Endometrial microvascular endothelial cells (primary cell): ENCODE measurements around the gene PKD1. TPM values are rescaled to one million over a fixed set of nuclear protein-coding genes. Genes with fewer than 3 reads are reported as not detected.

Source experiments
- in situ Hi-C: cut with HindIII; loops from 2 replicates; pipeline ENCODE4 v1.10.0; 2017; ENCODE audit warnings: low sequenced_read_pairs, low pct_unique_long_range_greater_than_20kb; ENCODE audit errors: inconsistent ontology term
- total RNA-seq: library from RNA; depleted of rRNA; stranded (reverse); fragments of >200 nt; gene quantifications from one replicate; pipeline ENCODE4 v1.2.3, GENCODE V29; 2015; ENCODE audit errors: inconsistent ontology term

The PKD1 gene
- total RNA-seq, 1 donor from 2014 or later = 53.8 TPM

GRCh38 chr16:2171601-2172178, 36.0 kb upstream of the PKD1 start:
- in situ Hi-C loops = loop anchor here (25.0 kb wide), 1 partner anchor 134 kb away; the partner anchor contains the start of genes NHERF2, NTHL1 and TSC2

GRCh38 chr16:2170587-2171435, 35.1 kb upstream of the PKD1 start:
- in situ Hi-C loops = loop anchor here (25.0 kb wide), 1 partner anchor 134 kb away; the partner anchor contains the start of genes NHERF2, NTHL1 and TSC2

GRCh38 chr16:2170080-2170479, 34.4 kb upstream of the PKD1 start:
- in situ Hi-C loops = loop anchor here (25.0 kb wide), 1 partner anchor 133 kb away; the partner anchor contains the start of genes NHERF2, NTHL1 and TSC2

- in situ Hi-C loops = loop anchor here (25.0 kb wide), 1 partner anchor 130 kb away; the partner anchor contains the start of genes NHERF2, NTHL1 and TSC2
Measured at GRCh38 chr16:2167068-2167638, 31.5 kb upstream of the PKD1 start.

- in situ Hi-C loops = loop anchor here (25.0 kb wide), 1 partner anchor 129 kb away; the partner anchor contains the start of genes NHERF2, NTHL1 and TSC2
Measured at GRCh38 chr16:2166263-2167067, 30.8 kb upstream of the PKD1 start.

- in situ Hi-C loops = loop anchor here (25.0 kb wide), 1 partner anchor 129 kb away; the partner anchor contains the start of genes NHERF2, NTHL1 and TSC2
Measured at GRCh38 chr16:2165861-2166260, 30.2 kb upstream of the PKD1 start.

GRCh38 chr16:2163211-2163881, 27.6 kb upstream of the PKD1 start:
- in situ Hi-C loops = loop anchor here (25.0 kb wide), 1 partner anchor 126 kb away; the partner anchor contains the start of genes NHERF2, NTHL1 and TSC2

- in situ Hi-C loops = loop anchor here (25.0 kb wide), 1 partner anchor 125 kb away; the partner anchor contains the start of genes NHERF2, NTHL1 and TSC2
Measured at GRCh38 chr16:2162676-2163118, 27.0 kb upstream of the PKD1 start.

- in situ Hi-C loops = loop anchor here (25.0 kb wide), 1 partner anchor 125 kb away; the partner anchor contains the start of genes NHERF2, NTHL1 and TSC2
Measured at GRCh38 chr16:2161911-2162310, 26.2 kb upstream of the PKD1 start.

GRCh38 chr16:2160915-2161551, 25.3 kb upstream of the PKD1 start:
- in situ Hi-C loops = loop anchor here (25.0 kb wide), 1 partner anchor 124 kb away; the partner anchor contains the start of genes NHERF2, NTHL1 and TSC2

GRCh38 chr16:2159175-2159838, 23.6 kb upstream of the PKD1 start:
- in situ Hi-C loops = loop anchor here (25.0 kb wide), 1 partner anchor 122 kb away; the partner anchor contains the start of genes NHERF2, NTHL1 and TSC2

GRCh38 chr16:2158262-2158638, 22.6 kb upstream of the PKD1 start:
- in situ Hi-C loops = loop anchor here (25.0 kb wide), 1 partner anchor 121 kb away; the partner anchor contains the start of genes NHERF2, NTHL1 and TSC2

GRCh38 chr16:2157480-2158261, 22.0 kb upstream of the PKD1 start:
- in situ Hi-C loops = loop anchor here (25.0 kb wide), 1 partner anchor 120 kb away; the partner anchor contains the start of genes NHERF2, NTHL1 and TSC2

- in situ Hi-C loops = loop anchor here (25.0 kb wide), 1 partner anchor 120 kb away; the partner anchor contains the start of genes NHERF2, NTHL1 and TSC2
Measured at GRCh38 chr16:2156849-2157224, 21.1 kb upstream of the PKD1 start.

GRCh38 chr16:2155977-2156848, 20.5 kb upstream of the PKD1 start:
- in situ Hi-C loops = loop anchor here (25.0 kb wide), 1 partner anchor 119 kb away; the partner anchor contains the start of genes NHERF2, NTHL1 and TSC2
